GM23338 (cell line): ENCODE measurements around the gene HSPA1A.

Source experiments
- CREB1 ChIP-seq: fragments of 250-450 bp; sonication (Bioruptor Pico); IDR thresholded peaks from 2 replicates; pipeline ENCODE4 v1.5.0; 2020; ENCODE audit warnings: low read depth, mild to moderate bottlenecking, moderate library complexity
- EZH2 ChIP-seq: fragments of 200-600 bp; sonication (generic); IDR thresholded peaks from one replicate; pipeline ENCODE4 v1.8.0; 2017; ENCODE audit warnings: antibody characterized with exemption, mild to moderate bottlenecking, low read depth; ENCODE audit not compliant: unreplicated experiment
- EZH2phosphoT487 ChIP-seq: fragments of 200-600 bp; sonication (generic); IDR thresholded peaks from one replicate; pipeline ENCODE4 v1.8.1; 2018; ENCODE audit warnings: antibody characterized with exemption; ENCODE audit not compliant: unreplicated experiment
- JUNB ChIP-seq: IDR thresholded peaks from one replicate; pipeline ENCODE4 v1.6.1; 2016; ENCODE audit warnings: antibody characterized with exemption; ENCODE audit not compliant: unreplicated experiment
- POLR2AphosphoS5 ChIP-seq: IDR thresholded peaks from 2 replicates; pipeline ENCODE4 v1.6.1; 2016; ENCODE audit warnings: antibody characterized with exemption, low read depth
- ZNF331 ChIP-seq: fragments of 250-450 bp; sonication (Bioruptor Pico); IDR thresholded peaks from 2 replicates; pipeline ENCODE4 v1.5.0; 2020; ENCODE audit warnings: low read depth, mild to moderate bottlenecking, moderate library complexity
- TF ChIP-seq, protein P1 (sequence below), 2 experiments: fragments of 200-600 bp in 1 of 2; sonication (generic) in 1 of 2; conservative IDR thresholded peaks; 2 replicates each; pipeline versions ENCODE4 v1.5.1 to v1.6.1; 2016 to 2017; ENCODE audit warnings: antibody characterized with exemption in 2 of 2, low read depth in 2 of 2, mild to moderate bottlenecking in 2 of 2, moderate library complexity in 1 of 2
- TF ChIP-seq, protein P2 (sequence below): fragments of 250-450 bp; sonication (Bioruptor Pico); IDR thresholded peaks from 2 replicates; pipeline ENCODE4 v1.5.0; 2020; ENCODE audit warnings: mild to moderate bottlenecking, moderate library complexity
- TF ChIP-seq, protein P3 (sequence below): IDR thresholded peaks from one replicate; pipeline ENCODE4 v1.6.1; 2018; ENCODE audit warnings: antibody characterized with exemption; ENCODE audit not compliant: unreplicated experiment
- TF ChIP-seq, protein P4 (sequence below): IDR thresholded peaks from 2 replicates; pipeline ENCODE4 v1.6.1; 2016; ENCODE audit warnings: antibody characterized with exemption

DNA sequence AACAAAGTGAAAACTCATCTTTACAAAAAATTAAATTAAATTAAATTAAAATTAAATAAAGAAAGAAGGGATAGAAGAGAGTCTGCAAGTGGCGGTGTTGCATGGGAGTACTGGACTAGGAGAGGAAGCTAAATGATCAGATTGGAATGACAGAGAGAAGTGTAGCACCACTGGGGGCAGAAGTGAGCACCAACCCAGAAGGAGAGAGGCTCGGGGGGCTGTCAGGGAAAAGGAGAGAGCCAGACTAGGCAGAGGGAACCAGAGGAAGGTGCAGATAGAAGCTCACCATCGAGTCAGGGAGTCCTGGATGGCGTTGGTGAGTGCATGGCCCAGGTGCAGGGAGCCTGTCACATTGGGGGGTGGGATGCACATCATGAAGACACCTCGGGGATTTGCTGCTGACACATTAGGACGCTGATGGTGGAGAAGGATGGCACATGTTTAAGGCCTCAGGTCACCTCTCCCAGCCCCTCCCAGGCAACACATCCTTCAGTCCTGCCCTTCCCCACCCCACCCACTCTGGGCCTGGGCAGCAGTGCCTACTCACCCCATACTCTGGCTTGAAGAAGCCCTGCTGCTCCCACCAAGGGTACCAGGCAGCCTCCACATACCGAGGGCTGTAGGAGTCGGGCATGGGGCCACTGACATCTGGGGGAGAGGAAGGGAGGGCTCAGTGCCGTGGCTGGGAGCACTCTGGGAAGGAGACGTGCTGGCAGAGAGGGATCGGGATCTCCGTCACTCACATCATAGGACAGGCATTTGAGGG, 23.8 kb upstream of the HSPA1A start:
- TF ChIP-seq, protein P1, sequence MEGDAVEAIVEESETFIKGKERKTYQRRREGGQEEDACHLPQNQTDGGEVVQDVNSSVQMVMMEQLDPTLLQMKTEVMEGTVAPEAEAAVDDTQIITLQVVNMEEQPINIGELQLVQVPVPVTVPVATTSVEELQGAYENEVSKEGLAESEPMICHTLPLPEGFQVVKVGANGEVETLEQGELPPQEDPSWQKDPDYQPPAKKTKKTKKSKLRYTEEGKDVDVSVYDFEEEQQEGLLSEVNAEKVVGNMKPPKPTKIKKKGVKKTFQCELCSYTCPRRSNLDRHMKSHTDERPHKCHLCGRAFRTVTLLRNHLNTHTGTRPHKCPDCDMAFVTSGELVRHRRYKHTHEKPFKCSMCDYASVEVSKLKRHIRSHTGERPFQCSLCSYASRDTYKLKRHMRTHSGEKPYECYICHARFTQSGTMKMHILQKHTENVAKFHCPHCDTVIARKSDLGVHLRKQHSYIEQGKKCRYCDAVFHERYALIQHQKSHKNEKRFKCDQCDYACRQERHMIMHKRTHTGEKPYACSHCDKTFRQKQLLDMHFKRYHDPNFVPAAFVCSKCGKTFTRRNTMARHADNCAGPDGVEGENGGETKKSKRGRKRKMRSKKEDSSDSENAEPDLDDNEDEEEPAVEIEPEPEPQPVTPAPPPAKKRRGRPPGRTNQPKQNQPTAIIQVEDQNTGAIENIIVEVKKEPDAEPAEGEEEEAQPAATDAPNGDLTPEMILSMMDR (conservative IDR thresholded peaks at IDR 0.05; ENCODE audit: low read depth in 2 of 2), result peak; percentile 61 to 75
- no peak for TF ChIP-seq EZH2
- TF ChIP-seq JUNB, result no peak
- TF ChIP-seq EZH2phosphoT487, result no peak
- TF ChIP-seq POLR2AphosphoS5, result no peak
- TF ChIP-seq CREB1 (CRISPR knock-in tag), result 0 out of 2 replicates have a peak, but pooled peaks have one; percentile 21
- TF ChIP-seq, protein P2, sequence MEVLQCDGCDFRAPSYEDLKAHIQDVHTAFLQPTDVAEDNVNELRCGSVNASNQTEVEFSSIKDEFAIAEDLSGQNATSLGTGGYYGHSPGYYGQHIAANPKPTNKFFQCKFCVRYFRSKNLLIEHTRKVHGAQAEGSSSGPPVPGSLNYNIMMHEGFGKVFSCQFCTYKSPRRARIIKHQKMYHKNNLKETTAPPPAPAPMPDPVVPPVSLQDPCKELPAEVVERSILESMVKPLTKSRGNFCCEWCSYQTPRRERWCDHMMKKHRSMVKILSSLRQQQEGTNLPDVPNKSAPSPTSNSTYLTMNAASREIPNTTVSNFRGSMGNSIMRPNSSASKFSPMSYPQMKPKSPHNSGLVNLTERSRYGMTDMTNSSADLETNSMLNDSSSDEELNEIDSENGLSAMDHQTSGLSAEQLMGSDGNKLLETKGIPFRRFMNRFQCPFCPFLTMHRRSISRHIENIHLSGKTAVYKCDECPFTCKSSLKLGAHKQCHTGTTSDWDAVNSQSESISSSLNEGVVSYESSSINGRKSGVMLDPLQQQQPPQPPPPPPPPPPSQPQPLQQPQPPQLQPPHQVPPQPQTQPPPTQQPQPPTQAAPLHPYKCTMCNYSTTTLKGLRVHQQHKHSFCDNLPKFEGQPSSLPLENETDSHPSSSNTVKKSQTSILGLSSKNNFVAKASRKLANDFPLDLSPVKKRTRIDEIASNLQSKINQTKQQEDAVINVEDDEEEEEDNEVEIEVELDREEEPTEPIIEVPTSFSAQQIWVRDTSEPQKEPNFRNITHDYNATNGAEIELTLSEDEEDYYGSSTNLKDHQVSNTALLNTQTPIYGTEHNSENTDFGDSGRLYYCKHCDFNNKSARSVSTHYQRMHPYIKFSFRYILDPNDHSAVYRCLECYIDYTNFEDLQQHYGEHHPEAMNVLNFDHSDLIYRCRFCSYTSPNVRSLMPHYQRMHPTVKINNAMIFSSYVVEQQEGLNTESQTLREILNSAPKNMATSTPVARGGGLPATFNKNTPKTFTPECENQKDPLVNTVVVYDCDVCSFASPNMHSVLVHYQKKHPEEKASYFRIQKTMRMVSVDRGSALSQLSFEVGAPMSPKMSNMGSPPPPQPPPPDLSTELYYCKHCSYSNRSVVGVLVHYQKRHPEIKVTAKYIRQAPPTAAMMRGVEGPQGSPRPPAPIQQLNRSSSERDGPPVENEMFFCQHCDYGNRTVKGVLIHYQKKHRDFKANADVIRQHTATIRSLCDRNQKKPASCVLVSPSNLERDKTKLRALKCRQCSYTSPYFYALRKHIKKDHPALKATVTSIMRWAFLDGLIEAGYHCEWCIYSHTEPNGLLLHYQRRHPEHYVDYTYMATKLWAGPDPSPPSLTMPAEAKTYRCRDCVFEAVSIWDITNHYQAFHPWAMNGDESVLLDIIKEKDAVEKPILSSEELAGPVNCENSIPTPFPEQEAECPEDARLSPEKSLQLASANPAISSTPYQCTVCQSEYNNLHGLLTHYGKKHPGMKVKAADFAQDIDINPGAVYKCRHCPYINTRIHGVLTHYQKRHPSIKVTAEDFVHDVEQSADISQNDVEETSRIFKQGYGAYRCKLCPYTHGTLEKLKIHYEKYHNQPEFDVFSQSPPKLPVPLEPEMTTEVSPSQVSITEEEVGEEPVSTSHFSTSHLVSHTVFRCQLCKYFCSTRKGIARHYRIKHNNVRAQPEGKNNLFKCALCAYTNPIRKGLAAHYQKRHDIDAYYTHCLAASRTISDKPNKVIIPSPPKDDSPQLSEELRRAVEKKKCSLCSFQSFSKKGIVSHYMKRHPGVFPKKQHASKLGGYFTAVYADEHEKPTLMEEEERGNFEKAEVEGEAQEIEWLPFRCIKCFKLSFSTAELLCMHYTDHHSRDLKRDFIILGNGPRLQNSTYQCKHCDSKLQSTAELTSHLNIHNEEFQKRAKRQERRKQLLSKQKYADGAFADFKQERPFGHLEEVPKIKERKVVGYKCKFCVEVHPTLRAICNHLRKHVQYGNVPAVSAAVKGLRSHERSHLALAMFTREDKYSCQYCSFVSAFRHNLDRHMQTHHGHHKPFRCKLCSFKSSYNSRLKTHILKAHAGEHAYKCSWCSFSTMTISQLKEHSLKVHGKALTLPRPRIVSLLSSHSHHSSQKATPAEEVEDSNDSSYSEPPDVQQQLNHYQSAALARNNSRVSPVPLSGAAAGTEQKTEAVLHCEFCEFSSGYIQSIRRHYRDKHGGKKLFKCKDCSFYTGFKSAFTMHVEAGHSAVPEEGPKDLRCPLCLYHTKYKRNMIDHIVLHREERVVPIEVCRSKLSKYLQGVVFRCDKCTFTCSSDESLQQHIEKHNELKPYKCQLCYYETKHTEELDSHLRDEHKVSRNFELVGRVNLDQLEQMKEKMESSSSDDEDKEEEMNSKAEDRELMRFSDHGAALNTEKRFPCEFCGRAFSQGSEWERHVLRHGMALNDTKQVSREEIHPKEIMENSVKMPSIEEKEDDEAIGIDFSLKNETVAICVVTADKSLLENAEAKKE, result no peak
- TF ChIP-seq, protein P3, sequence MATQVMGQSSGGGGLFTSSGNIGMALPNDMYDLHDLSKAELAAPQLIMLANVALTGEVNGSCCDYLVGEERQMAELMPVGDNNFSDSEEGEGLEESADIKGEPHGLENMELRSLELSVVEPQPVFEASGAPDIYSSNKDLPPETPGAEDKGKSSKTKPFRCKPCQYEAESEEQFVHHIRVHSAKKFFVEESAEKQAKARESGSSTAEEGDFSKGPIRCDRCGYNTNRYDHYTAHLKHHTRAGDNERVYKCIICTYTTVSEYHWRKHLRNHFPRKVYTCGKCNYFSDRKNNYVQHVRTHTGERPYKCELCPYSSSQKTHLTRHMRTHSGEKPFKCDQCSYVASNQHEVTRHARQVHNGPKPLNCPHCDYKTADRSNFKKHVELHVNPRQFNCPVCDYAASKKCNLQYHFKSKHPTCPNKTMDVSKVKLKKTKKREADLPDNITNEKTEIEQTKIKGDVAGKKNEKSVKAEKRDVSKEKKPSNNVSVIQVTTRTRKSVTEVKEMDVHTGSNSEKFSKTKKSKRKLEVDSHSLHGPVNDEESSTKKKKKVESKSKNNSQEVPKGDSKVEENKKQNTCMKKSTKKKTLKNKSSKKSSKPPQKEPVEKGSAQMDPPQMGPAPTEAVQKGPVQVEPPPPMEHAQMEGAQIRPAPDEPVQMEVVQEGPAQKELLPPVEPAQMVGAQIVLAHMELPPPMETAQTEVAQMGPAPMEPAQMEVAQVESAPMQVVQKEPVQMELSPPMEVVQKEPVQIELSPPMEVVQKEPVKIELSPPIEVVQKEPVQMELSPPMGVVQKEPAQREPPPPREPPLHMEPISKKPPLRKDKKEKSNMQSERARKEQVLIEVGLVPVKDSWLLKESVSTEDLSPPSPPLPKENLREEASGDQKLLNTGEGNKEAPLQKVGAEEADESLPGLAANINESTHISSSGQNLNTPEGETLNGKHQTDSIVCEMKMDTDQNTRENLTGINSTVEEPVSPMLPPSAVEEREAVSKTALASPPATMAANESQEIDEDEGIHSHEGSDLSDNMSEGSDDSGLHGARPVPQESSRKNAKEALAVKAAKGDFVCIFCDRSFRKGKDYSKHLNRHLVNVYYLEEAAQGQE, result no peak
- no peak for TF ChIP-seq ZNF331 (CRISPR knock-in tag)
- TF ChIP-seq, protein P4, sequence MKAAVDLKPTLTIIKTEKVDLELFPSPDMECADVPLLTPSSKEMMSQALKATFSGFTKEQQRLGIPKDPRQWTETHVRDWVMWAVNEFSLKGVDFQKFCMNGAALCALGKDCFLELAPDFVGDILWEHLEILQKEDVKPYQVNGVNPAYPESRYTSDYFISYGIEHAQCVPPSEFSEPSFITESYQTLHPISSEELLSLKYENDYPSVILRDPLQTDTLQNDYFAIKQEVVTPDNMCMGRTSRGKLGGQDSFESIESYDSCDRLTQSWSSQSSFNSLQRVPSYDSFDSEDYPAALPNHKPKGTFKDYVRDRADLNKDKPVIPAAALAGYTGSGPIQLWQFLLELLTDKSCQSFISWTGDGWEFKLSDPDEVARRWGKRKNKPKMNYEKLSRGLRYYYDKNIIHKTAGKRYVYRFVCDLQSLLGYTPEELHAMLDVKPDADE, result no peak
